ENCODE measurements around the gene NFYA. TPM values are rescaled to one million over a fixed set of nuclear protein-coding genes. Genes with fewer than 3 reads are reported as not detected.

The NFYA gene
- total RNA-seq, 1 donor from 2014 or later: 9.1 TPM

DNA sequence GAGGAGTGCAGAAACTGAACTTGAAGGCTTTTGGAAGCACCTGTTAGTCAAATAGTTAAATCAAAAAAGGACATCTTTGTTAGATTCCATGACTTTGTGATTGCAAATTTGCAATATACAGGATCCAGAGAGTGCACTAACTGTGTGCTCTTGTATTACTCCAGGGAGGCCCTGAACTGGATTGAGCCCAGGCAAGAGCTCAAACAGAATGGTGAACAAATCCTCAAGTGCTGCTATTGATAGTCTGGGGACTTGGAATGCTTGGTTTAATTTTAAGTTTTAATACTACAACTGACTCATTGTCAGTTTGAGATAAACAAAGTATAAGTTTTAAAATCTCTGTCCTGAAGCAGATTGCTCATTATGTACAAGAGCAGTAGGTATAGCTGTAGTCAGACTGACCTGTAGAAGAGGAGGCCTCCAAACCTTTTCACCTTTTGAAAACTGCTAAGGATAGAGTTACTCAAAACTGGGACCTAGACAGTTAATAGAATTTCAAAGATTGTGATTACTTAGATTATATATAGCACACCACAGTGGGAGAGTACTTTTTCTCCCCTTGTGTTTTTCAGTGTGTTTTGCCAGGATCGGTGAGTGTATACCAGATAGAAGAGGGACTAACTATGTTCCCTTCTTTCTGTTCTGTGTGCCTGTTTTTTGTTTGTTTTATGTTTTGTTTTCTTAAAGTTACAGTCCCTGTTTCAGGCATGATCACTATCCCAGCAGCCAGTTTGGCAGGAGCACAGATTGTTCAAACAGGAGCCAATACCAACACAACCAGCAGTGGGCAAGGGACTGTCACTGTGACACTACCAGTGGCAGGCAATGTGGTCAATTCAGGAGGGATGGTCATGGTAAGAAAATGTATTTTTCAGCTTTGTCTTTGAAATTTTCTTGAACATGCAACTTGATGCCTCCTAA lies 18.3 kb downstream of the NFYA start:
- no peak overlapping the region for H3K4me3 ChIP-seq (ENCODE audit: low read depth, low read length)
- DNase-seq (ENCODE audit: low read depth): no peak
- TF ChIP-seq, protein P1, sequence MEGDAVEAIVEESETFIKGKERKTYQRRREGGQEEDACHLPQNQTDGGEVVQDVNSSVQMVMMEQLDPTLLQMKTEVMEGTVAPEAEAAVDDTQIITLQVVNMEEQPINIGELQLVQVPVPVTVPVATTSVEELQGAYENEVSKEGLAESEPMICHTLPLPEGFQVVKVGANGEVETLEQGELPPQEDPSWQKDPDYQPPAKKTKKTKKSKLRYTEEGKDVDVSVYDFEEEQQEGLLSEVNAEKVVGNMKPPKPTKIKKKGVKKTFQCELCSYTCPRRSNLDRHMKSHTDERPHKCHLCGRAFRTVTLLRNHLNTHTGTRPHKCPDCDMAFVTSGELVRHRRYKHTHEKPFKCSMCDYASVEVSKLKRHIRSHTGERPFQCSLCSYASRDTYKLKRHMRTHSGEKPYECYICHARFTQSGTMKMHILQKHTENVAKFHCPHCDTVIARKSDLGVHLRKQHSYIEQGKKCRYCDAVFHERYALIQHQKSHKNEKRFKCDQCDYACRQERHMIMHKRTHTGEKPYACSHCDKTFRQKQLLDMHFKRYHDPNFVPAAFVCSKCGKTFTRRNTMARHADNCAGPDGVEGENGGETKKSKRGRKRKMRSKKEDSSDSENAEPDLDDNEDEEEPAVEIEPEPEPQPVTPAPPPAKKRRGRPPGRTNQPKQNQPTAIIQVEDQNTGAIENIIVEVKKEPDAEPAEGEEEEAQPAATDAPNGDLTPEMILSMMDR (conservative IDR thresholded peaks at IDR 0.05; ENCODE audit: low read depth, low read length): no peak

DNA sequence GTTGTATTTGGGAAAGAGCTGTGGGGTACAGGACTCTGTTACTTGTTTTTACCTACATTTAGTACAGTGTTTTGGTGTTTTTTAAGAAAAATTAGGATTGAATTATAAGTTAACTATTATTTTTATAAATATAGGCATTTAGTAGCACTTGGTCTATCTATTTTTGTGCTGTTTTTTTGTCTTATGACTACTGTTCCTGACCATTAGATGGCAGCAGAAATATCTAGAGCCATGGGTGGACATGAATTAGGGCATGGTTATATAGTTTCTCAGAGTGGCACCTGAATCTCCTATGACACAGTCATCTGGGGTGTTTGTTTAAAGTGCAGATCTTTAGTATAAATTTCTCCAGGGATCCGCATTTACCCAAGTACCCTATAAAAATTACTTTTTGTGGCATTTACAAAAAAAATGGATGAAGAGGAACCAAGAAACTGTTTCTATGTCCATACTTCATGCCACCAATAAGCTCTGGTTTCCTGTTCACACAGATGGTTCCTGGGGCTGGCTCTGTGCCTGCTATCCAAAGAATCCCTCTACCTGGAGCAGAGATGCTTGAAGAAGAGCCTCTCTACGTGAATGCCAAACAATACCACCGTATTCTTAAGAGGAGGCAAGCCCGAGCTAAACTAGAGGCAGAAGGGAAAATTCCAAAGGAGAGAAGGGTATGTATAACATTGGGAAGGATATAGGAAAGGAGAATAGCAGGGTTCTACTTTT lies 19.8 kb downstream of the NFYA start:
- no peak overlapping the region for H3K4me3 ChIP-seq (ENCODE audit: low read depth, low read length)
- no peak for DNase-seq (ENCODE audit: low read depth)
- TF ChIP-seq, protein P1 (conservative IDR thresholded peaks at IDR 0.05; ENCODE audit: low read depth, low read length): peak; percentile 57

DNA sequence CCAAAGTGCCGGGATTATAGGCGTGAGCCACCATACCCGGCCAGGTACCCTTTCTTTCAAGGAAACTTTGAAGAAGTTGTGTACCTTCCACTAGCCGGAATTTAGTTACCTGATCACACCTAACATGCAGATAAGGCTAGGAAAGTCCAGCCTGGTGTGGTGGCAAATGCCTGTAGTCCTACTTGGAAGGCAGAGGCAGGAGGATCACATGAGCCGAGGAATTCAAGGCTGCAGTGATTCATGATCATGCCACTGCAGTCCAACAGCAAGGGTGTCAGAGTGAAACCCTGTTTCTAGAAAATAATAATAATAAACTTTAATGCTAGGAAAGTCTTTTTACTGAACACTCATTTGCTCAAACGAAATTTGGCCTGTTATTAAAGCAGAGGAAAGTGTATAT lies 21.0 kb downstream of the NFYA start:
- DNase-seq (ENCODE audit: low read depth): no peak

DNA sequence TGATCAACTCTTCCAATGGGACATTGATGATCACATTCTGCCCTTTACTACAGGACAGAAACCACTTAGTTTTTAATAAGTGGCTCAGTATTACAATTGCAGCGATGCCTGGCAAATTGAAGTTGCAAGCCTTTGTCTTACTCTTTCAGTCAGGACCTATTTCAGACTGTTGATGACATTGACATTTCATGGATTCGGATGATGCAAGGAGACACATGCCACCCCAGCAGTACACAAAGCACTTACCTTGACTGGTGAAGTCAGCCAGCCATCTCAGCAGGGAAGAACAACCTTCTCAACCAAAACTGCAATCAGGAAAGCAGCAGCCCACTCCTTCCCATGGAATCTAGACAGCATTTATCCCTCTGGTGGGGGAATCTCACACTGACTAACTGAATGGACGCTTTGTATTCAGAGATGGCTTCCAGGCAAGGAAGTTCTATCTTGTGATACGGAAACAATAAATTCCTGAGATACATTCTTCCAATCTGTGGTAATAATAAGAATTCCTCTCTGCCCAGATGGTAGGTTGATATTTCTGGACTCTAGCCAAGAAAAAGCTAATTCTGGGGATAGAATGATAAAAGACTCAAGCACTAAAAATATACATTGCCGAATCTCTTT lies 24.8 kb downstream of the NFYA start:
- TF ChIP-seq, protein P1 (conservative IDR thresholded peaks at IDR 0.05; ENCODE audit: low read depth, low read length): no peak
- DNase-seq (ENCODE audit: low read depth): no peak
- H3K4me3 ChIP-seq (ENCODE audit: low read depth, low read length): no peak overlapping the region

More for the DNA sequence above, 21.0 kb downstream of the NFYA start:
- H3K4me3 ChIP-seq (ENCODE audit: low read depth, low read length): no peak overlapping the region
- TF ChIP-seq, protein P1 (conservative IDR thresholded peaks at IDR 0.05; ENCODE audit: low read depth, low read length): no peak

DNA sequence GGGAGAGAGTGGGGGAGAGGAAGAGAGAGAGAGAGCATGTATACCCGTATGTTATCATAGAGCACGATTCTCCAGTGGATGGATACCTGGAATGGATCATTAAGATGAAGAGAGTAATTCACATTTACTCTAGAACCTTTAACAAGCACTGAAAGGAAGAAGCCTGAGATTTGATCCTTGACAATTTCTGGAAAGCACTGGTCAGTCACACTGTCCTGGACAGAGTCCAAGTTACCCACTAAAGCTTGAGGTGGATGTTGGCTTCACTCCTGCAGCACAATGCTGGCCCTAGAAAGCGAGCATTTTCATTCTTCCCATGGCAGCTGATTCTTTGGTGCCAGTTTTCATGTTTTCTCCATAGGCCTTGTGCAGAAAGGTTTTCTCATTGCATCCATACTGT lies 25.6 kb downstream of the NFYA start:
- DNase-seq (ENCODE audit: low read depth): no peak
- TF ChIP-seq, protein P1 (conservative IDR thresholded peaks at IDR 0.05; ENCODE audit: low read depth, low read length): no peak
- no peak overlapping the region for H3K4me3 ChIP-seq (ENCODE audit: low read depth, low read length)

DNA sequence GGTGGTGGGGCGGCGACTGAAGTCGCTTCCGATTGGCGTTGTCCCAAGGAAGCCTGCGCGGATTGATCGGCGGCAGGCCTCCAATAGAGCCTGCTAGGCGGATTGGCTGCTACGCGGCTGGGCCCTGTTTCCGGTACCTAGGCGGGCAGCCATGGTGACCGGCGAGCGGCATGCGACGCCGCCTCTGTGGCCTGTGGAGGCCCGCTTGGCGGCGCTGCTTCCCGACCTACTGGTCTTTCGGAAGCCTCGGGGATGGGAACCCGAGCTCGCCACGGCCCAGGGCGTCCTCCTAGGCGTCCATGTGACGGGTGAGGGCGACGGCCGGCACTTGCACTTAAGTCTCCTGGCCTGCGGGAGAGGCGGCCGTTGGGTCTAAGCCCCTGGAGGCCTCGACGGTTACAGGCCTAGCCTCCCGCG lies 28.1 kb downstream of the NFYA start:
- TF ChIP-seq, protein P1 (conservative IDR thresholded peaks at IDR 0.05; ENCODE audit: low read depth, low read length): no peak
- DNase-seq (ENCODE audit: low read depth): no peak
- H3K4me3 ChIP-seq (ENCODE audit: low read depth, low read length): no peak overlapping the region
